ENCODE data around the gene EPHA4.

GRCh38 chr2:221372907-221373306 is 199.2 kb downstream of the EPHA4 start:
- TF ChIP-seq CTCF (IDR thresholded peaks at IDR 0.05) (no peak), REST (IDR thresholded peaks at IDR 0.05; ENCODE audit: insufficient read depth in 1 of 2, low read depth in 2 of 2, low read length in 1 of 2) (no peak)

Measured in Panc1 (cell line).